ENCODE data around the gene TRMT61A.
A peak's percentile ranks its signal among the peaks of the same experiment; 100 is the strongest.
"Not testable (repeated sequence)": the region's sequence is repeated elsewhere in the genome, so short reads cannot be mapped to it uniquely, and the experiment has no call there.

The TRMT61A gene

DNA sequence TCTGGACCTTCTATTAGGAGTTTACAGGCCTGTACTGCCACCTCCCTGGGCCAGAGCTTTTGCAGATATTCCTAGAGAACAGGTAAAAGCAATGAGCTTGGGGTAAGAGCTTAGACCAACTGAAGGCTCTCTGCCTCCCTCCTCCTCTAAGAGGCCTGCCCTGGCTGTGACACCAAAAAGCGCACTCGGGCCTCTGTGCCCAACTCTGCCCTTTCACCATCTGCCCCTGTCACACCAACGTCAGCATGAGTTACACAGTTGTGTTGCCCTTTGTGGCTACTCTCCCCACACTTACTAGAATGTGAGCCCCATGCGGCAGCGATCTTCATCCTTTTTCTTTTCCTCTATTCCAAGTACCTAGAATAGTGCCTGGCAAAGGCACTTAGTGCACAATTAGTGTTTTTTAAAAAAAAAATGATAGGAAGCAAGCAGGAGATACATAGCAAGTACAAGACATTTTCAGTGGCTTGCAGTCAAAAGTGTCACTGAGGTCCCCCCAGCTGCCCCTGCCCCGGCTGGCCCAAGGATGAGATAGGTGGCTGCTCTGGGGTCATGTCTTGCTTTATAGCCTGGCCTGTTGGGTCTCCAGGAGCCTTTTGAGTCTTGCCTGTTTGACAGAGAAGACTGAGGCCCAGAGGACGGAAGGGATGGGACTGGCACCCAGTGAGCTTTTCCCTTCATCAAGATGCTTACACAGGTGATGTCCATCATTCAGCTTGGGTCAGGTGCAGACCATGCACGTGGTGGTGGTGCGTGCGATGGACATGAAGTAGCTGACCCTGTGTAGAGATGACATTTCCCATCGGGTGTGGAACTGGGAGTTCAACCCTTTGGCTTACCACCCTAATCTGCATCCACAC lies 18.9 kb upstream of the TRMT61A start:
- DNase-seq: no peak

DNA sequence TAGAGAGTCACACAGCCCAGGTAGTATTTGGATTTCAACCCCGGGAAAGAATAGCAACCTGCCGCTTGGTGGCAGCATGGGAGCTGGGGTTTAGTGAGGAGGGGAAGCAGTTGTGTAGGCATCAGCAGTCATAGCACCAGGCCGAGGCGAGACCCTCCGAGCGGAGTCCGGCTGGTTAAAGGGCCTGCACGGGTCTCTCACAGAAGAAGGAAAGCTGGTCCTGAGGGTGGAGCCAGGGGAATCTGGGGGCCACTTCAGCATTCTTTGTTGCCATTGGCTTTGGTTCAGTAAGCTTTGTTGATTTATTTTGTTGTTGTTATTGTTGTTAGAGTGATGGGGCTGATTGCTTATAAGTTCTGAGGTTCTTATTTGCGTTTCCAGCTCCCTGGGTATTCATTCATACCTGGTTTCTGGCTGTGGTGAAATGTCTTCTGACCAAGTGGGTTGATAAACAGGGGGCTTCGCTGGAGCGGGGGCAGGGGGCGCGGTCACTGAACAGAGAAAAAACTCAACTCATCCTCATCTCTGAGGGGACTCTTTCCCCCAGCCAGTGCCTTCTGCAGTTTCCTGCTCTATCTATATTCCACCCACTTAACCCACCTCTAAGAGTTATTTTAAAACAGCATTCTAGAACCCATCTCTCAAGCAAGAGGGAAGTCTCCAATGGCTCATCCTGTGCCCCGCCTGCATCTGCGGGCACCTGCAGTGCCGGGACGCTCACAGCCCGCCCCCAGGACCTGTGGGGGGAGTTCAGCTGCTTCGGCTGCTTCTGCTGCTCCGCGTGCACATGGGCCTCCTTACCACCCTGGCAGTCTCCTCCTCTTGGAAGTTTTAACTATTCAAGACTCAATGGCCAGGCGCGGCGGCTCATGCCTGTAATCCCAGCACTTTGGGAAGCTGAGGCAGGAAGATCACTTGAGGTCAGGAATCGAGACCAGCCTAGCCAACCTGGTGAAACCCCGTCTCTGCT lies 18.0 kb upstream of the TRMT61A start:
- DNase-seq: no peak

- DNase-seq: not testable (repeated sequence)
These were observed 16.8 kb upstream of the TRMT61A start for GRCh38 chr14:103512180-103512579.

DNA sequence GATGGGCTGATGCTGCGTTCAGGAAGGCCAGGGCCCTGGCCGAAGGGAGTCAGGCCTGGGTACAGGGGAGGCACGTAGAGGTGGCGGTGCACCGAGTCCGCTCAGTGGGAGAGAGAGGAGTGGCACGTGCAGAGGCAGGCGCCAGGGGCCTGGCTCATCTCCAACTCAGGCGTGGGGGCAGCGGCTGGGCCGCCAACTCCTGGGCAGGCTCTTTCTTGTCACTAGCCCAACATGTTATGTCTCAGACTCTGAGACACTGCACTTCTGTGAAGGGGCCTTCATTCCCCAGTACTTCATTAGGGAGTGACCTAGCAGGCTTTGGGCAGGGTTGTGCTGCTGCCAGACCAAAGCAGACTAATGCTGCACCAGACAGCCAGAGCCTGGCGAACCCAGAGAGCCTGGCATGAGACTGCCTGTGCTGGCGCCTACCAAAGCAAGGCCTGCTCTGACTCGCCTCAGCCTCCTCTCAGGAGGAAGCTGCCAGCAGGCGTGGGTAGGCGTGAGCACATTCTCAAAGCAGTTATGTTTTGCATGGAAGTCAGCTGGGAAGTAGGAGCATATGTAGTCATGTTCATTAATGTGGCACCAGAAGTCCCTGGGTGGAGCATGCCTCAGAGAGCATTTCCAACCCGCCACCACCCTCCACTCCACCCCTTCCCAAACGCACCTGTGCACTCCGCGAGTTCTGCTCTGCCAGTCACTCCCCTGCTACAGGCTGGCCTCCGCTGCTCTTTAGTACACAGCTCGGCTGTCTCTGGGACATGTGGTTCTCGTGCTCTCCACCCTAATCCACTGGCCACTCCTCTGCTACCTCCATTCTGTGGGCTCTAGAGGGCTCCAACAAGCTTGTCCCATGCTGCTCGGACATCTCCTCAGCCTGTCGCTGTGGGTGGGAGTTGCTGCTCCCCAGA lies 16.0 kb upstream of the TRMT61A start:
- no peak for DNase-seq

GRCh38 chr14:103514596-103515421 lies 14.2 kb upstream of the TRMT61A start:
- DNase-seq: no peak

GRCh38 chr14:103516426-103517173 lies 12.4 kb upstream of the TRMT61A start:
- DNase-seq: no peak

GRCh38 chr14:103517174-103517566 lies 11.8 kb upstream of the TRMT61A start:
- no peak for DNase-seq

DNA sequence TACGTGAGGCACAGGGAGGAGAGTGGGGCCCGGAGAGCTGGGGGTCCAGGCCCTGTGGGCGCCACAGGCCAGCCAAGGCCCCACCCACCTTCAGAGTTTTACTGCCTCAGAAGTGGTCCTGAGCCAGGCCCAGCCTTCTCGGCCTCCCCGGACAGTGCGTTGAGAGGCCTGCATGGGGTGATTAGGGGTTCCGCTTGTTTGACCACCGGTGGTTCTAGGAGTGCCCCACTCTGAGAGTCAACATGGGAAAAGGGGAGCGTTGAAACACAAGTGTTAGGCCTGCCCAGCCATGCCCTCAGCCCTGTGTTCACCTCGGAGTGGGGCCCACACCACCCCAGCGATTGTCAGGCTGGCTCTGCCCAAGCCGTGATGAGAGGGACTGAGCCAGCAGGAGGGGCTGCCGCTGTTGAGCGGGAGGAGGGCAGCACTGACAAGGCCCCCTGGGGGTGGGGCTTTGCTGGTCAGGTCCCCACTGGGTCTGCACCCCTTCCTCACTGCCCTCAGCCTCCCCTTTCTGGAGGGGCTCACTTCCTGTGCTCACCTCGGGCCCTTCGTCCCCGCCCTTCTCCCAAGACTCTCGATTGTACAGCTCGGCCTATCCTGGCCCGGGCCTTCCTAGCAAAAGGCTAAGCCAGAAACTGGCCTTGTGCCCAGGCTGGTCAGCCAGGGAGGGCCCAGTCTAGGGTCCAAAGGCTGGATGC lies 11.1 kb upstream of the TRMT61A start:
- DNase-seq: no peak

DNA sequence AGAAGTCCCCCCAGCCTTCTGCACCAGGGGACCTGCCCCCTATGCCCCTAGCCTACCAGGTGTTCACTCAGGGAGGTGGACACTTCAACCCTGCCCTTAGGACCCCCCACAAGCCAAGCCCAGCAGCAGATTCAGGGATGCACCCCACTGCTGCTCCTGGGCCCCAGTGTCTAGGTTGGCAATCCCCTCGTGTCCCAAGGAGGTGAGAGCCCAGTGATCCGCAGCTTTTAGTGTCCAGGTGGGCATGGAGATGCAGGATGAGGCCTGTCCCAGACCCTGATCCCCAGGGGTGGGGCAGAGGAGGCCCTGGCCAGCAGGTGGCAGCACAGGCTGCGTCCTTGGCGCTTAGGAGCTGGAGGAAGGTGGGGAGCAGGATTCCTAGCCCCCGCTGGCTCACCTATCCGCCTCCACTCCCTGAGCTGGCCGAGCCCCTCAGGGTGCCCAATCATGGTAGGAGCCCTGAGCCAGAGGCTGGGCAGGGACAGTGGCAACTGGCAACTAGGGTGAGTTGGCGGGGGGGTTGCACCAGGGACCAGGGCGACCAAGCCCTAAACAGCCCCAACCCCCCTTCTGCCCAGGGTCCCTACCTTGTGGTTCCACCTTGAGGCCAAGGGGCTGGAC lies 10.5 kb upstream of the TRMT61A start:
- DNase-seq: peak; percentile 36

DNA sequence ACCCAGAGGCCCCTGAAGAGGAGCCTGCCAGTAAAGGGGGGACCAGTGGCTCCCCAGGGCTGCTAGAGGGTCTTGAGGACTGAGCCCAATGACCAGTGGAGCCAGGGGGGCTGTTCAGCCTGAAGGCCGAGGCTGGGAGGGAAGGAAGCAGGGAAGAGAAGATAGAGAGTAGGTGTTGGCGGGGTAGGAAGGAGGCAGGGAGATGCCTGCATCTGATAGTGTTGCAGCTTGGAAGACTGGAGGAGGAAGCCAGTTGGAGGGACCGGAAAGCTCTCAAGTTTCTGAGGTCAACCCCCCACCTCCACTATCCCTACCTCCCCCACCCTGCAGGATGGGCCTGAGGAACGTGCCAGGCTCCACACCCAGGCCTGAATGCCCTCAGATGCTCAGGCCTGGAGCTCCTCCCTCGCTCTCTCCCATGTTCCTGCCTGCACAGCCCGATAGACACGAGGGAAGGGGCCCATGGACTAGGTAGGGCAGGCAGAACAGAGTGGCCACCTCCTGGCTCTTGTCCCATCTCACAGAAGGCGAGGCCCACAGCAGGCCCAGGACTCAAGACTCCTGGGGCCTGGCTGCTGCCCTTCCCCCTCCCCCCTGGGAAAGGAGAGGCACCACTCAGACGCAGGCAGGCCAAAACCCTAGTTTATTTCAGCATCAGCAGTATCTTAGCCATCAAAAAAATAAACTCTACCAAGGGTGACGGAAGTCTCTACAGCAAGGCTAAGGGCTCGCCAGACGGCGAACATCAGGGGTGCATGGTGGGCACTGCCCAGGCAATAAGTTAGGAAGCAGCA lies 9.8 kb upstream of the TRMT61A start:
- DNase-seq: no peak

DNA sequence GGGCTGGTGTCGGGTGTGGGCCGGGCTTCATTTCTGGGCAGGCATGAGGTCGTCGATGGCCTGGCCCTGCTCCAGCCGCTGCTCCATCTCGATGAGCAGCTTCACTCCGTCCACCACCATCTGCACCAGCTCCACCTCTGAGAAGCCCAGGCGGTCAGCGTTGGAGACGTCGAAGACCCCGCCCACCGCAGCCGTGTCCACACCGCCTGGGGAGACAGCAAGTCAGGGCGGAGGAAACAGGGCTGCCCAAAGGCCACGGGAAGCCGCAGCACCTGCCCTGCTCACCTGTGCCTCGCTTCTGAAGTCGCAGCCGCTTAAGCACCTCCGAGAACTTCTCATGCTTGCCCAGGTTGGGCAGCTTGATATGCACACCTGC lies 9.2 kb upstream of the TRMT61A start:
- DNase-seq: no peak

DNA sequence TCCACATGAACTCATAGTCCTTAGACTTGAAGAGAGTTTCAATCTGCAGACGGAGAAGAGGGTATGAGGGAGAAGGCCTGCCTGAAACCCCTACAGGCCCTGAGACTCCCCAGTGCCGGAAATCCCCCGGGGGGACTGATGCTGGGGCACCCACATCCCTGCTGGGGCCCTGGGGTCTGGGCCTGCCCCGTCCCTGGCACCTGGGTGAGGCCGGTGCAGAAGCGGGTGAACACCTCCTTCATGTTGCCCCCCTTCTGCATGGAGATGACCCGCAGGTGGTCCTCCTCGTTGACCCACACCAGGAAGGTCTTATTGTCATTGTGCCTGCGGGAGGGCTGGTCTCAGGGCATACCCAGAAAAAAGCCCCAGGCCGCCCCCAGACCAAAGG lies 8.7 kb upstream of the TRMT61A start:
- no peak for DNase-seq

- peak; percentile 64 for DNase-seq
These were observed 8.1 kb upstream of the TRMT61A start for GRCh38 chr14:103520657-103521437.

DNA sequence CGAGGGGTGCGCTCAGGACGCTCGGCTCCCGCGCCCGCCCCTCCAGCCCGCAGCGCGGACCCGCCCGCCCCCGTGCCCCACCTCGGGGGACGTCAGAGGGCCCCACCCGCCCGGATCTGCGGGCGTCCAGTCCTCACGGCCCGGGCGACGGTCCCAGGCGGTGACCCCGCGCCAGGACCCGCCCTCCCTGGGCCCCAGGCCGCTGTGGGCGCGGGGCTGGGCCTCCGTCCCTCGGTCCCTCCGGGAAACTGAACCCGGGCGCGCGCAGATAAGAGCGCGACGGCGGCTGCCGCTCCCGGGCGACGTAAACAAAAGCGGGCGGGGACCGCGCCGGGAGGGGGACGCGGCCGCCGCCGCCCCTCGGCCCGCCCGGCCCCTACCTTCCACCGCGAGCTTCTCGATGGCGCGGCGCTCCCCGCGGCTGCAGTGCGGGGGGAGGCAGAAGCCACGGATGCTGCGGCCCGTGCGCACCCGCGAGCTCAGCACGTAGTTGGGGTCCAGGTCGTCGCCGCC lies 7.5 kb upstream of the TRMT61A start:
- DNase-seq: no peak

GRCh38 chr14:103521951-103522563 lies 6.9 kb upstream of the TRMT61A start:
- no peak for DNase-seq

DNA sequence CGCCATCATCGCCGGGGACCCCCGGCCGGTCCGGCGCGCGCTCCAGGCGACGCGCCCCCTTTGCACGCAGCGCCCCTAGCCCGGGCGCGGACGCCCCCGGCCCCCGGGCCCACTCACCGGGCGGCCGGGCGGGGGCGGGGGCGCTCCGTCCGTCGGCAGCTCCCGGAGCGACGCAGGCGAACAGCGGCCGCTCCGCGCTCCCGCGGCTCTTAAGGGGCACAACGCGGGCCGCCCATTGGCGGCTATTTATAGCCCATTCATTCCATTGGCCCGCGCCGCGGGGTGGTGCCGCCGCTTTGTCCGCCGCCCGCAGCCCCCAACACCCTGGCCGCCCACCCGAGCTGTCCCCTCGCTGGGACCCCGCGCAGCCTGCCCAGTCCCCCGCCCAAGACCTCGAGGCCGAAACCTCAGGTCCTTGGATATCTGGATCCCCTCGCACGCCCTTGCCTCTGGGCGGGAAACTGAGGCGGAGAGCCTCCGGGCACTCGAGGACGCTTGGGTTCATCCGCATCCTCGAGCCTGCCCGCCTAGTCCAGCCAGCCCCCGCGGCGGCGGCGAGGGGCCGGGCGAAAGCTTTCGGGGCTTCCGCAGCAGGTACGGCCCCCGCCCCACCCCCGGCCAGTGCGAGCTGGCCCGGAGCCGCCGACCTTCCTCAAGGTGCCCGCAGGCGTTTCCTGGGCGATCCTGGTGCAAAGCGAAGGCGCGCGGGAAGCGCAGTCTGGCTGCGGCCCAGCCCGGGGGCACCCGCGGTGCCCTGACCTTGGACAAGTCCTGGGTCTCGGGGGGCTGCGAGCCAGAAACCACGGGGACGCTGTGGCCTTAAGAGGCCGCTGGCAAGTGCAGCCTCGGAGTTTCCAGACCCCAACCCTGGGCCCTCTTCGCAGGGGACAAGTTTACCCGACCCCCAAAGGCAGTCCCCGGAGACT lies 6.1 kb upstream of the TRMT61A start, which contains the start of gene CKB:
TSS of gene CKB (minus strand) at position 182 of the 926 bp plus-strand sequence. CDS start 337 bp downstream, outside the sequence.
- DNase-seq: no peak
